ENCODE results near the gene KIAA1217. TPM values are rescaled to one million over a fixed set of nuclear protein-coding genes. Genes with fewer than 3 reads are reported as not detected.

KIAA1217 gene
- total and polyA plus RNA-seq, 9 donors, result 18.8 to 39.7 (median 21.8) TPM

GRCh38 chr10:24502006-24502405 lies 293.1 kb downstream of the KIAA1217 start:
- Histone ChIP-seq H3K27ac (ENCODE audit: low read length) (peak overlapping the region; percentile 17), H3K4me1 (ENCODE audit: control insufficient read depth, insufficient read depth, low read length) (peaks cover 9% of the 10 kb centered on the region), H3K9me3 (replicated peaks; ENCODE audit: control insufficient read depth, low read depth, low read length) (no peaks in the 10 kb centered on the region), H3K4me3 (ENCODE audit: low read length) (no peak overlapping the region), H3K27me3 (ENCODE audit: control insufficient read depth, insufficient read depth, low read length) (no peaks in the 10 kb centered on the region), H3K36me3 (ENCODE audit: control insufficient read depth, insufficient read depth, low read length) (peaks cover 12% of the 10 kb centered on the region)
- DNase-seq, result peak; percentile 83
- no CpG with 5 or more reads among the region's 10 CpGs for WGBS (ENCODE audit: insufficient coverage)

- Histone ChIP-seq H3K4me1 (ENCODE audit: control insufficient read depth, insufficient read depth, low read length) (peaks cover 6% of the 10 kb centered on the region), H3K4me3 (ENCODE audit: low read length) (no peak overlapping the region), H3K27ac (ENCODE audit: low read length) (peak overlapping the region; percentile 30), H3K9me3 (replicated peaks; ENCODE audit: control insufficient read depth, low read depth, low read length) (no peaks in the 10 kb centered on the region), H3K27me3 (ENCODE audit: control insufficient read depth, insufficient read depth, low read length) (no peaks in the 10 kb centered on the region), H3K36me3 (ENCODE audit: control insufficient read depth, insufficient read depth, low read length) (peaks cover 12% of the 10 kb centered on the region)
- WGBS (ENCODE audit: insufficient coverage), result 55% methylated on average over 3 of the region's 6 CpGs
- DNase-seq, result peak; percentile 35
Measured at GRCh38 chr10:24502801-24503460, 294.0 kb downstream of the KIAA1217 start.

- Histone ChIP-seq H3K27ac (ENCODE audit: low read length) (no peak overlapping the region), H3K27me3 (ENCODE audit: control insufficient read depth, insufficient read depth, low read length) (no peaks in the 10 kb centered on the region), H3K36me3 (ENCODE audit: control insufficient read depth, insufficient read depth, low read length) (peaks cover 12% of the 10 kb centered on the region), H3K4me3 (ENCODE audit: low read length) (no peak overlapping the region), H3K4me1 (ENCODE audit: control insufficient read depth, insufficient read depth, low read length) (peaks cover 6% of the 10 kb centered on the region), H3K9me3 (replicated peaks; ENCODE audit: control insufficient read depth, low read depth, low read length) (no peaks in the 10 kb centered on the region)
- peak; percentile 63 for DNase-seq
- WGBS (ENCODE audit: insufficient coverage), result 8% methylated on average over 2 of the region's 12 CpGs
Measured at GRCh38 chr10:24503461-24504320, 294.8 kb downstream of the KIAA1217 start.

- Histone ChIP-seq H3K27ac (ENCODE audit: low read length) (no peak overlapping the region), H3K4me3 (ENCODE audit: low read length) (no peak overlapping the region), H3K4me1 (ENCODE audit: control insufficient read depth, insufficient read depth, low read length) (peaks cover 6% of the 10 kb centered on the region), H3K36me3 (ENCODE audit: control insufficient read depth, insufficient read depth, low read length) (peaks cover 15% of the 10 kb centered on the region), H3K9me3 (replicated peaks; ENCODE audit: control insufficient read depth, low read depth, low read length) (no peaks in the 10 kb centered on the region), H3K27me3 (ENCODE audit: control insufficient read depth, insufficient read depth, low read length) (no peaks in the 10 kb centered on the region)
- WGBS (ENCODE audit: insufficient coverage), result 83% methylated on average over 5 of the region's 7 CpGs
- DNase-seq, result no peak
Measured at GRCh38 chr10:24505759-24506158, 296.8 kb downstream of the KIAA1217 start.

GRCh38 chr10:24513155-24513554 lies 304.2 kb downstream of the KIAA1217 start:
- Histone ChIP-seq H3K27ac (ENCODE audit: low read length) (no peak overlapping the region), H3K4me1 (ENCODE audit: control insufficient read depth, insufficient read depth, low read length) (no peaks in the 10 kb centered on the region), H3K9me3 (replicated peaks; ENCODE audit: control insufficient read depth, low read depth, low read length) (no peaks in the 10 kb centered on the region), H3K27me3 (ENCODE audit: control insufficient read depth, insufficient read depth, low read length) (no peaks in the 10 kb centered on the region), H3K36me3 (ENCODE audit: control insufficient read depth, insufficient read depth, low read length) (peaks cover 24% of the 10 kb centered on the region), H3K4me3 (ENCODE audit: low read length) (no peak overlapping the region)
- no peak for DNase-seq
- 74% methylated on average over 7 of the region's 9 CpGs for WGBS (ENCODE audit: insufficient coverage)

GRCh38 chr10:24515481-24515880 lies 306.5 kb downstream of the KIAA1217 start:
- Histone ChIP-seq H3K9me3 (replicated peaks; ENCODE audit: control insufficient read depth, low read depth, low read length) (no peaks in the 10 kb centered on the region), H3K4me1 (ENCODE audit: control insufficient read depth, insufficient read depth, low read length) (no peaks in the 10 kb centered on the region), H3K4me3 (ENCODE audit: low read length) (no peak overlapping the region), H3K36me3 (ENCODE audit: control insufficient read depth, insufficient read depth, low read length) (peaks cover 28% of the 10 kb centered on the region), H3K27ac (ENCODE audit: low read length) (no peak overlapping the region), H3K27me3 (ENCODE audit: control insufficient read depth, insufficient read depth, low read length) (no peaks in the 10 kb centered on the region)
- DNase-seq, result no peak
- 83% methylated on average over 1 of the region's 2 CpGs for WGBS (ENCODE audit: insufficient coverage)

- Histone ChIP-seq H3K27me3 (ENCODE audit: control insufficient read depth, insufficient read depth, low read length) (no peaks in the 10 kb centered on the region), H3K27ac (ENCODE audit: low read length) (no peak overlapping the region), H3K36me3 (ENCODE audit: control insufficient read depth, insufficient read depth, low read length) (peaks cover 28% of the 10 kb centered on the region), H3K4me1 (ENCODE audit: control insufficient read depth, insufficient read depth, low read length) (no peaks in the 10 kb centered on the region), H3K9me3 (replicated peaks; ENCODE audit: control insufficient read depth, low read depth, low read length) (no peaks in the 10 kb centered on the region), H3K4me3 (ENCODE audit: low read length) (no peak overlapping the region)
- DNase-seq, result no peak
- WGBS (ENCODE audit: insufficient coverage), result 85% methylated on average over 6 of the region's 7 CpGs
Measured at GRCh38 chr10:24518411-24518810, 309.5 kb downstream of the KIAA1217 start.

GRCh38 chr10:24518981-24519597 lies 310.2 kb downstream of the KIAA1217 start:
- H3K4me3 ChIP-seq (ENCODE audit: low read length), result no peak overlapping the region
- no peaks in the 10 kb centered on the region for H3K4me1 ChIP-seq (ENCODE audit: control insufficient read depth, insufficient read depth, low read length)
- no peak overlapping the region for H3K27ac ChIP-seq (ENCODE audit: low read length)
- WGBS (ENCODE audit: insufficient coverage), result 2% methylated on average over 5 of the region's 15 CpGs
- peak; percentile 82 for DNase-seq
- no peaks in the 10 kb centered on the region for H3K9me3 ChIP-seq (replicated peaks; ENCODE audit: control insufficient read depth, low read depth, low read length)
- peaks cover 32% of the 10 kb centered on the region for H3K36me3 ChIP-seq (ENCODE audit: control insufficient read depth, insufficient read depth, low read length)
- H3K27me3 ChIP-seq (ENCODE audit: control insufficient read depth, insufficient read depth, low read length), result no peaks in the 10 kb centered on the region

- H3K9me3 ChIP-seq (replicated peaks; ENCODE audit: control insufficient read depth, low read depth, low read length), result no peaks in the 10 kb centered on the region
- no peak overlapping the region for H3K4me3 ChIP-seq (ENCODE audit: low read length)
- no peak for DNase-seq
- H3K36me3 ChIP-seq (ENCODE audit: control insufficient read depth, insufficient read depth, low read length), result peaks cover 40% of the 10 kb centered on the region
- H3K27me3 ChIP-seq (ENCODE audit: control insufficient read depth, insufficient read depth, low read length), result no peaks in the 10 kb centered on the region
- no peak overlapping the region for H3K27ac ChIP-seq (ENCODE audit: low read length)
- 41% methylated on average over 9 of the region's 14 CpGs for WGBS (ENCODE audit: insufficient coverage)
- H3K4me1 ChIP-seq (ENCODE audit: control insufficient read depth, insufficient read depth, low read length), result no peaks in the 10 kb centered on the region
Measured at GRCh38 chr10:24519950-24520349, 311.0 kb downstream of the KIAA1217 start.

GRCh38 chr10:24524314-24524713 lies 315.4 kb downstream of the KIAA1217 start:
- Histone ChIP-seq H3K36me3 (ENCODE audit: control insufficient read depth, insufficient read depth, low read length) (peaks cover 36% of the 10 kb centered on the region), H3K4me1 (ENCODE audit: control insufficient read depth, insufficient read depth, low read length) (no peaks in the 10 kb centered on the region), H3K9me3 (replicated peaks; ENCODE audit: control insufficient read depth, low read depth, low read length) (no peaks in the 10 kb centered on the region), H3K27me3 (ENCODE audit: control insufficient read depth, insufficient read depth, low read length) (no peaks in the 10 kb centered on the region), H3K27ac (ENCODE audit: low read length) (no peak overlapping the region), H3K4me3 (ENCODE audit: low read length) (no peak overlapping the region)
- DNase-seq, result no peak
- 95% methylated on average over 17 of the region's 17 CpGs for WGBS (ENCODE audit: insufficient coverage)
